ENCODE data around the gene HINT1. TPM values are rescaled to one million over a fixed set of nuclear protein-coding genes. Genes with fewer than 3 reads are reported as not detected.
"Not testable (repeated sequence)": the region's sequence is repeated elsewhere in the genome, so short reads cannot be mapped to it uniquely, and the experiment has no call there.

HINT1 gene
- total RNA-seq, 1 experiment from 2014 or later, result 393 TPM

- Histone ChIP-seq H3K4me1 (ENCODE audit: insufficient read depth, low read length, poor library complexity, severe bottlenecking) (no peaks in the 10 kb centered on the region), H3K27ac (ENCODE audit: low read depth, low read length, poor library complexity, severe bottlenecking) (no peak overlapping the region), H3K9me3 (ENCODE audit: low read depth, low read length, poor library complexity, severe bottlenecking) (no peaks in the 10 kb centered on the region), H3K36me3 (ENCODE audit: insufficient read depth, low read length, poor library complexity, severe bottlenecking) (no peaks in the 10 kb centered on the region), H3K27me3 (replicated peaks; ENCODE audit: insufficient read depth, low read depth, low read length, poor library complexity) (peaks cover 12% of the 10 kb centered on the region), H3K4me3 (ENCODE audit: low read depth, low read length, poor library complexity, severe bottlenecking) (no peak overlapping the region)
- CTCF ChIA-PET, result no interaction called here
- intact Hi-C loops (cut with micrococcal nuclease; ENCODE audit: unreplicated experiment), result no loop called here
- DNase-seq (ENCODE audit: low spot score), result no peak
- no peak for TF ChIP-seq EZH2 (IDR thresholded peaks at IDR 0.05; ENCODE audit: borderline replicate concordance, low read depth, low read length, poor library complexity, severe bottlenecking)
- no peak for TF ChIP-seq CTCF (conservative IDR thresholded peaks at IDR 0.05; ENCODE audit: low read depth, low read length)
- POLR2A ChIA-PET (ENCODE audit: low non-redundant PET), result no interaction called here
- no TSS peak for BruUV-seq (replicated peaks)
Observed at GRCh38 chr5:131142970-131143617, 22.0 kb downstream of the HINT1 start.

GRCh38 chr5:131139321-131139720 is 25.7 kb downstream of the HINT1 start:
- no peak for DNase-seq (ENCODE audit: low spot score)
- Histone ChIP-seq H3K4me3 (ENCODE audit: low read depth, low read length, poor library complexity, severe bottlenecking) (no peak overlapping the region), H3K4me1 (ENCODE audit: insufficient read depth, low read length, poor library complexity, severe bottlenecking) (no peaks in the 10 kb centered on the region), H3K36me3 (ENCODE audit: insufficient read depth, low read length, poor library complexity, severe bottlenecking) (no peaks in the 10 kb centered on the region), H3K9me3 (ENCODE audit: low read depth, low read length, poor library complexity, severe bottlenecking) (no peaks in the 10 kb centered on the region), H3K27me3 (replicated peaks; ENCODE audit: insufficient read depth, low read depth, low read length, poor library complexity) (peaks cover 12% of the 10 kb centered on the region), H3K27ac (ENCODE audit: low read depth, low read length, poor library complexity, severe bottlenecking) (no peak overlapping the region)
- TF ChIP-seq CTCF (conservative IDR thresholded peaks at IDR 0.05; ENCODE audit: low read depth, low read length) (no peak), EZH2 (IDR thresholded peaks at IDR 0.05; ENCODE audit: borderline replicate concordance, low read depth, low read length, poor library complexity, severe bottlenecking) (no peak)
- intact Hi-C loops (cut with micrococcal nuclease; ENCODE audit: unreplicated experiment), result no loop called here
- CTCF ChIA-PET, result no interaction called here
- POLR2A ChIA-PET (ENCODE audit: low non-redundant PET), result no interaction called here
- no TSS peak for BruUV-seq (replicated peaks)

- H3K4me3 ChIP-seq (ENCODE audit: low read depth, low read length, poor library complexity, severe bottlenecking); BruUV-seq (replicated peaks); DNase-seq (ENCODE audit: low spot score); H3K27ac ChIP-seq (ENCODE audit: low read depth, low read length, poor library complexity, severe bottlenecking); CTCF ChIA-PET; intact Hi-C loops (cut with micrococcal nuclease; ENCODE audit: unreplicated experiment); H3K9me3 ChIP-seq (ENCODE audit: low read depth, low read length, poor library complexity, severe bottlenecking); H3K36me3 ChIP-seq (ENCODE audit: insufficient read depth, low read length, poor library complexity, severe bottlenecking); H3K4me1 ChIP-seq (ENCODE audit: insufficient read depth, low read length, poor library complexity, severe bottlenecking); POLR2A ChIA-PET (ENCODE audit: low non-redundant PET): not testable (repeated sequence)
- H3K27me3 ChIP-seq (replicated peaks; ENCODE audit: insufficient read depth, low read depth, low read length, poor library complexity), result peaks cover 12% of the 10 kb centered on the region
Observed at GRCh38 chr5:131138406-131138805, 26.6 kb downstream of the HINT1 start.

- H3K4me3 ChIP-seq (ENCODE audit: low read depth, low read length, poor library complexity, severe bottlenecking); H3K4me1 ChIP-seq (ENCODE audit: insufficient read depth, low read length, poor library complexity, severe bottlenecking); H3K9me3 ChIP-seq (ENCODE audit: low read depth, low read length, poor library complexity, severe bottlenecking); POLR2A ChIA-PET (ENCODE audit: low non-redundant PET); intact Hi-C loops (cut with micrococcal nuclease; ENCODE audit: unreplicated experiment); H3K27me3 ChIP-seq (replicated peaks; ENCODE audit: insufficient read depth, low read depth, low read length, poor library complexity); BruUV-seq (replicated peaks); DNase-seq (ENCODE audit: low spot score); CTCF ChIA-PET; H3K36me3 ChIP-seq (ENCODE audit: insufficient read depth, low read length, poor library complexity, severe bottlenecking); H3K27ac ChIP-seq (ENCODE audit: low read depth, low read length, poor library complexity, severe bottlenecking): not testable (repeated sequence)
Observed at GRCh38 chr5:131133091-131133490, 32.0 kb downstream of the HINT1 start.
